Osteocyte (in vitro differentiated cells): ENCODE results near the gene AFF1. TPM values are rescaled to one million over a fixed set of nuclear protein-coding genes. Genes with fewer than 3 reads are reported as not detected.
"Not testable (repeated sequence)": the region's sequence is repeated elsewhere in the genome, so short reads cannot be mapped to it uniquely, and the experiment has no call there.

ENCODE experiments used
- DNase-seq: peaks from one replicate; pipeline ENCODE4 v3.0.0; 2021; ENCODE audit warnings: mixed read lengths; ENCODE audit not compliant: unreplicated experiment; ENCODE audit errors: extremely low spot score
- H3K27ac Mint-ChIP-seq: one replicate; pipeline ENCODE4 v1.8.0; 2021; ENCODE audit warnings: mild to moderate bottlenecking, mixed read lengths; ENCODE audit not compliant: unreplicated experiment
- H3K27me3 Mint-ChIP-seq: one replicate; pipeline ENCODE4 v1.8.0; 2021; ENCODE audit warnings: mixed read lengths; ENCODE audit not compliant: unreplicated experiment
- H3K36me3 Mint-ChIP-seq: one replicate; pipeline ENCODE4 v1.8.0; 2021; ENCODE audit warnings: mixed read lengths; ENCODE audit not compliant: unreplicated experiment
- H3K4me1 Mint-ChIP-seq: one replicate; pipeline ENCODE4 v1.8.0; 2021; ENCODE audit warnings: mixed read lengths; ENCODE audit not compliant: unreplicated experiment
- H3K4me3 Mint-ChIP-seq: one replicate; pipeline ENCODE4 v1.8.0; 2021; ENCODE audit warnings: mild to moderate bottlenecking, moderate library complexity, mixed read lengths; ENCODE audit not compliant: unreplicated experiment
- H3K9me3 Mint-ChIP-seq: one replicate; pipeline ENCODE4 v1.8.0; 2021; ENCODE audit warnings: mixed read lengths; ENCODE audit not compliant: unreplicated experiment
- CTCF ChIP-seq: fragments of 200-600 bp; sonication (generic); IDR thresholded peaks from 2 replicates; pipeline ENCODE4 v1.5.0; 2021; ENCODE audit warnings: antibody characterized with exemption, mild to moderate bottlenecking, moderate library complexity
- total RNA-seq: library from RNA; stranded (reverse); gene quantifications from 2 replicates; pipeline ENCODE4 v1.2.1, GENCODE V29; 2021

Gene AFF1
- total RNA-seq, 1 donor from 2014 or later: 39.3 TPM

DNA sequence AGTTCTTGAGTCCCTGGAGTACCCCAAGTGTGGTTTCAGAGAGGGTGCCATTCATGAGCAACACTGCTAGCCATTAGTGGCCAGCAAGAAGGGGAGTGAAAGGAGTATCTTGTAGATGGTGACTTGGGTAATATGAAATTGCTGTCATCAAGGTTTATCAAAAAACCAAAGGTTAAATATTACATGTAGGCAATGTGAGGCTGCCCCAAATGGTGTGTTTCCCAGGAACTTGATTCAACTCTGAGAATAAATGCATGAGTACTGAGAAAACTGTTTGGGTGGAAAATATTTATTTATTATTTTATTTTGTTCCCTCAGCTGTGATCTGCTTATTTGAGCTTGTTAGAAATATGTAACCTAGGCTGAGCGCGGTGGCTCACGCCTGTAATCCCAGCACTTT is 55.7 kb downstream of the AFF1 start:
- H3K4me1 Mint-ChIP-seq: no peaks in the 10 kb centered on the region

GRCh38 chr4:86991994-86992393 is 57.2 kb downstream of the AFF1 start:
- Mint-ChIP-seq H3K4me1 (no peaks in the 10 kb centered on the region), H3K36me3 (peaks cover 6% of the 10 kb centered on the region), H3K27ac (no peak overlapping the region), H3K4me3 (no peak overlapping the region), H3K27me3 (no peaks in the 10 kb centered on the region), H3K9me3 (no peaks in the 10 kb centered on the region)
- DNase-seq: no peak
- TF ChIP-seq CTCF: no peak

More for the DNA sequence above, 55.7 kb downstream of the AFF1 start:
- no peaks in the 10 kb centered on the region for H3K27me3 Mint-ChIP-seq
- no peak for DNase-seq
- no peak overlapping the region for H3K27ac Mint-ChIP-seq
- TF ChIP-seq CTCF: no peak
- peaks cover 6% of the 10 kb centered on the region for H3K36me3 Mint-ChIP-seq
- H3K4me3 Mint-ChIP-seq: no peak overlapping the region
- H3K9me3 Mint-ChIP-seq: no peaks in the 10 kb centered on the region

DNA sequence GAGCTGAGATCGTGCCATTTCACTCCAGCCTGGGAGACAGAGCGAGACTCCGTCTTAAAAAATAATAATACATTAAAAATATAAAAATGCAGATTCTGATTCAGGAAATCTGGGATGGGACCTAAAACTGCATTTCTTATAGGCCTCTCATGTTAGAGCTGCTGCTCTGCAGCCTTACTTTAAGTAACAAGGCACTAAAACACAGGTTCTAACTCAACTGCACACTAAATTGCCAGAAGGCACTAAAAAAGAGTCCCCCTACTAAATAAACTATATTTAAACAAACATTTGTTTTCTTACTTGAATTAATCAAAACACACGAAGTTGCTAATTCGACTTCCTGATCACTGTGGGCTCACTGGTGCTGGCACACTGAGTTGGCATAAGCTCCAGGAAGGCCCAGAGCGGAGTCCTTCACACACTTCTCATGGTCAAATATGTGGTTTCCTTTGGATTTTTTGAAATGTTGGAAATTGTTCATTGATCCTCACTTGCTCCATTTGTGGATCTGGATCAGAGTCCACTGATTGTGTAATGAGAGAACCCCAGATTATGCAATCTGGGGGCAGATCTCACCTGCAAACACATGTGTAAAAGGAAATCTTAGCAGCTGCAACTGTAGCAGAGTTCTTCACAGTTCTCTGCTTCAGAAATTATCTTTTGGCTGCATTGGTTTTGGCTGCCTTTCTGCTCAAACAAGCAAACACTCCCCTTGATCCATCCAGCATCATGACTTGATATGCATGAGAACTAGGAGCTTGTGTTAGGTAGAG is 59.3 kb downstream of the AFF1 start:
- Mint-ChIP-seq H3K27me3 (no peaks in the 10 kb centered on the region), H3K27ac (no peak overlapping the region)
- DNase-seq: no peak

DNA sequence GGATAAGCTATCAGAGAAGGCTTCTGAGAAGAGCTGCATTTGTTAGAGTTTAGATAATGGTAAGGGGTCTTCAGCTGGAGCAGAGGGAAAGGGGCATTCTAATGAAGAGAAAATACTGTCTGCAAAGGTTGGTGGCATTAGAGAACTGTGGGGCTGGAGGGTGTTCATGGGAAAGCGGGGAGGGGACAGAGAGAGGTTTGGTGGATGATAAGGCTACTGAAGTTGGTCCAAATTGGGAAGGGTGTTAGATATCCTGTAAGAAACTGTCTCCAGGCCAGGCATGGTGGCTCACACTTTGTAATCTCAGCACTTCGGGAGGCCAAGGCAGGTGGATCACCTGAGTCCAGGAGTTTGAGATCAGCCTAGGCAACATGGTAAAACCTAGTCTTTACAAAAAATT is 59.9 kb downstream of the AFF1 start:
- Mint-ChIP-seq H3K9me3 (no peaks in the 10 kb centered on the region), H3K36me3 (no peaks in the 10 kb centered on the region), H3K27me3 (no peaks in the 10 kb centered on the region), H3K27ac (no peak overlapping the region), H3K4me1 (peaks cover 2% of the 10 kb centered on the region), H3K4me3 (no peak overlapping the region)
- DNase-seq: no peak
- no peak for TF ChIP-seq CTCF

More for the DNA sequence above, 59.3 kb downstream of the AFF1 start:
- H3K36me3 Mint-ChIP-seq: no peaks in the 10 kb centered on the region
- no peaks in the 10 kb centered on the region for H3K4me1 Mint-ChIP-seq
- no peaks in the 10 kb centered on the region for H3K9me3 Mint-ChIP-seq
- H3K4me3 Mint-ChIP-seq: no peak overlapping the region
- no peak for TF ChIP-seq CTCF

- H3K36me3 Mint-ChIP-seq, H3K9me3 Mint-ChIP-seq, H3K27ac Mint-ChIP-seq, H3K27me3 Mint-ChIP-seq, H3K4me3 Mint-ChIP-seq, H3K4me1 Mint-ChIP-seq, DNase-seq: not testable (repeated sequence)
Measured at GRCh38 chr4:86996510-86996909, 61.7 kb downstream of the AFF1 start.
